Esophagus squamous epithelium (tissue), 5 donors: ENCODE data around the gene MAIP1. TPM values are rescaled to one million over a fixed set of nuclear protein-coding genes. Genes with fewer than 3 reads are reported as not detected.

Experiments
- DNase-seq: peaks from one replicate; lab custom pipeline; 2025; lab: John Stamatoyannopoulos, UW
- H3K27ac ChIP-seq, 4 donors: fragments of 200-600 bp; sonication (generic); one replicate each; pipeline ENCODE4 v1.5.1; 2016 to 2019; ENCODE audit warnings: mild to moderate bottlenecking in 1 of 4
- H3K27me3 ChIP-seq, 4 donors: fragments of 200-600 bp; sonication (generic); 1 replicate in 3 of 4; 2 replicates in 1 of 4; pipeline versions ENCODE4 v1.5.1 to v1.6.0; 2017 to 2021; ENCODE audit warnings: antibody characterized with exemption in 1 of 4
- H3K36me3 ChIP-seq, 3 donors: fragments of 200-600 bp; sonication (generic); one replicate each; pipeline ENCODE4 v1.5.1; 2016 to 2019
- H3K4me1 ChIP-seq, 3 donors: fragments of 200-600 bp; sonication (generic); one replicate each; pipeline ENCODE4 v1.5.1; 2017 to 2019
- H3K4me3 ChIP-seq, 4 donors: fragments of 200-600 bp; sonication (generic); 1 replicate in 3 of 4; 2 replicates in 1 of 4; pipeline ENCODE4 v1.5.1; 2016 to 2019; ENCODE audit warnings: mild to moderate bottlenecking in 2 of 4, moderate library complexity in 1 of 4
- H3K9me3 ChIP-seq, 3 donors: fragments of 200-600 bp; sonication (generic); one replicate each; pipeline ENCODE4 v1.5.1; 2016 to 2019
- CTCF ChIP-seq, 6 experiments: fragments of 450-650 bp in 4 of 6; fragments of 200-600 bp in 2 of 6; sonication (generic) in 2 of 6; IDR thresholded peaks; one replicate each; pipeline ENCODE4 v1.5.1; 2016 to 2019; ENCODE audit warnings: antibody characterized with exemption in 6 of 6, mild to moderate bottlenecking in 4 of 6, moderate library complexity in 4 of 6
- POLR2A ChIP-seq, 4 donors: fragments of 450-650 bp; IDR thresholded peaks; one replicate each; pipeline ENCODE4 v1.6.1; 2017; ENCODE audit warnings: antibody characterized with exemption in 4 of 4, mild to moderate bottlenecking in 4 of 4, moderate library complexity in 3 of 4
- WGBS, 2 donors: methylation state at CpG; one replicate each; pipeline ENCODE4 v1.1.5; 2018; 5-methylcytosine and 5-hydroxymethylcytosine counted together
- intact Hi-C: fragments of 100-400 bp; cut with DNase I; formaldehyde crosslinking; loops from one replicate; pipeline ENCODE4 v1.15.0; 2022
- total RNA-seq, 4 donors: library from RNA; depleted of rRNA; stranded (reverse); fragments of >200 nt; gene quantifications; one replicate each; pipeline ENCODE4 v1.1.0, GENCODE V29; 2016
- donor health status: DM: yes; HTN: yes; CAD: no.

Gene MAIP1
- total RNA-seq, 4 donors from 2014 or later: 10.4 to 27.4 (median 22.0) TPM

DNA sequence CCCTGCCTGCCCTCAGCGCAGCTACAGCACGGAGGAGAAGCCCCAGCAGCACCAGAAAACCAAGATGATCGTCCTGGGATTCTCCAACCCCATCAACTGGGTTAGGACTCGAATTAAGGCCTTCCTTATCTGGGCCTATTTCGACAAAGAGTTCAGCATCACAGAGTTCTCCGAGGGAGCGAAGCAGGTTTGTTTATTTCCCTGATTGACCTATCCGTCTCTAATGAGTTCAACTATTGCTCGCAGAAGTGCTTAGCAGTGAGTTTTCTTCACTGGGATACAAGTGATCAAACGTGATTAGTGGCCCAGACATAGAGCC is 639 bp downstream of the MAIP1 start:
- H3K4me1 ChIP-seq: peaks cover 20 to 63% (median 31%) of the 10 kb centered on the region in 3 donors
- peak overlapping the region; percentile 60 to 99 (median 82) for H3K4me3 ChIP-seq
- no peaks in the 10 kb centered on the region for H3K27me3 ChIP-seq
- TF ChIP-seq POLR2A (IDR thresholded peaks at IDR 0.05): no peak
- no peak for TF ChIP-seq CTCF (IDR thresholded peaks at IDR 0.05)
- DNase-seq: no peak
- peaks cover 0 to 37% (median 3%) of the 10 kb centered on the region in 3 donors for H3K36me3 ChIP-seq
- peak overlapping the region; percentile 88 to 96 (median 94) for H3K27ac ChIP-seq
- H3K9me3 ChIP-seq: no peaks in the 10 kb centered on the region
- intact Hi-C loops: no loop called here
- 0 to 3% methylated on average over 8 of the region's 10 CpGs for WGBS, 2 donors

DNA sequence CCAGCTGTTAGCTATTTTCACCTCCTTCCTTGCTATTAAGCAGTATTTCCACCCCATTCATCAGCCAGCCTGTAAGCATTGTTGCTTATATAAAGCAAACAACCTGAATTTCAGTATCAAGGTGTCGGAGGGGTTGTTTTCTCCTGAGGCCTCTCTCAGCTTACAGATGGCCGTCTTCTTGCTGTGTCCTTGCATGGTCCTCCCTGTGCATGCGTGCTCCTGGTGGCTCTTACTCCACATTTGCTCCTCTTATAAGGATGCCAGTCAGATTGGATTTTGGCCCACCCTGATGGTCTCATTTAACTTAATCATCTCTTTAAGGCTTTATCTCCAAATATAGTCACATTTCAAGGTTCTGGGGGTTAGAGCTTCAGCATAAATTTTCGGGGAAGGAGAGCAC is 2.6 kb downstream of the MAIP1 start:
- H3K4me3 ChIP-seq: no peak overlapping the region
- WGBS, 2 donors: 86 to 93% methylated on average over 4 of the region's 4 CpGs
- no peak overlapping the region for H3K27ac ChIP-seq
- peaks cover 5 to 55% (median 18%) of the 10 kb centered on the region in 3 donors for H3K36me3 ChIP-seq
- no peaks in the 10 kb centered on the region for H3K9me3 ChIP-seq
- TF ChIP-seq CTCF (IDR thresholded peaks at IDR 0.05): no peak
- TF ChIP-seq POLR2A (IDR thresholded peaks at IDR 0.05): no peak
- peaks cover 20 to 49% (median 31%) of the 10 kb centered on the region in 3 donors for H3K4me1 ChIP-seq
- intact Hi-C loops: no loop called here
- H3K27me3 ChIP-seq: no peaks in the 10 kb centered on the region
- no peak for DNase-seq

- H3K27me3 ChIP-seq: no peaks in the 10 kb centered on the region
- H3K36me3 ChIP-seq: peaks cover 5 to 94% (median 18%) of the 10 kb centered on the region in 3 donors
- no peak overlapping the region for H3K27ac ChIP-seq
- intact Hi-C loops: no loop called here
- 70 to 76% methylated on average over 2 of the region's 2 CpGs for WGBS, 2 donors
- no peak overlapping the region for H3K4me3 ChIP-seq
- DNase-seq: no peak
- H3K9me3 ChIP-seq: no peaks in the 10 kb centered on the region
- H3K4me1 ChIP-seq: peaks cover under 1 to 17% (median 6%) of the 10 kb centered on the region in 3 donors
- TF ChIP-seq POLR2A (IDR thresholded peaks at IDR 0.05) (no peak), CTCF (IDR thresholded peaks at IDR 0.05) (no peak)
These were observed 6.8 kb downstream of the MAIP1 start for GRCh38 chr2:199962203-199962602.

DNA sequence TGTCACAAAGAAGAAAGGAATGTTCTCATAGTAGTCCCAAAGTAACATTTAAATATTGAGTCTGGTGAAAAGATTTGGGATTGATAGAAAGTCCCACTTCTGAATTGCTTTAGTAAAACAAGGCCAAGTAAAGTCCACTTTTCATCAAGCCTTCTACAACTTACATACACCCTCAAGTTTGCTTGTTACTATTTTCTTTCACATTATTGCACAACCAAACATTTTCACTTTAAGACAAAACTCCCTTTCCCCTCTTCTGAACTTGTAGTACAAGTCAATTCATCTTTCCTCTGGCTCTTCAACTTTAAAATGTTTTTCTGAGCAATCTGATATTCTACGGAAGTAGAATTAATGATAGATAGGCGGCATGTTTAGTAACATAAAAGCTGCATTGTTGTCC is 11.0 kb downstream of the MAIP1 start:
- H3K36me3 ChIP-seq: peaks cover 5 to 70% (median 12%) of the 10 kb centered on the region in 3 donors
- no peak overlapping the region for H3K27ac ChIP-seq
- intact Hi-C loops: no loop called here
- no peak overlapping the region for H3K4me3 ChIP-seq
- DNase-seq: no peak
- H3K27me3 ChIP-seq: no peaks in the 10 kb centered on the region
- TF ChIP-seq CTCF (IDR thresholded peaks at IDR 0.05): no peak
- no peak for TF ChIP-seq POLR2A (IDR thresholded peaks at IDR 0.05)
- H3K4me1 ChIP-seq: no peaks in the 10 kb centered on the region
- 80 to 82% methylated on average over 2 of the region's 2 CpGs for WGBS, 2 donors
- H3K9me3 ChIP-seq: no peaks in the 10 kb centered on the region

DNA sequence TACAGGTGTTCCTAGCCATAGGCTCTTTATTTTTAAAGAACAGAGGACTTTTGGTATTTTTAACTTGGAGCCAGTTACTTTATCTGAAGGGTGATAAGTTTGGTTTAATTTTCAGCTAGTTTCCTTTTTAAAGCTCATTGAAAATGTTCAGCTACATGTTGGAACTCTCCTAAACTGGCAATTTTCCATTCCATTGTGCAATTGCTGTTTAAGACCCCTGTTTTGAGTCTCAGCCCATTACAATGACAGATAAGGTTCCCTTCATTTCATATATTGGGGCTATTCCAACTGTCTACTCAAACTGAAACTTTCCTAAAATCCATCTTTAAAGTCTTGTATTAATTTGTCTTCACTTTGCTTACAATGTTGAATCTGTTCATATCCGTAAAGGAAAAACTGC is 11.6 kb downstream of the MAIP1 start:
- H3K4me3 ChIP-seq: no peak overlapping the region
- H3K27me3 ChIP-seq: no peaks in the 10 kb centered on the region
- no peak for DNase-seq
- H3K27ac ChIP-seq: no peak overlapping the region
- no peaks in the 10 kb centered on the region for H3K4me1 ChIP-seq
- TF ChIP-seq POLR2A (IDR thresholded peaks at IDR 0.05) (no peak), CTCF (IDR thresholded peaks at IDR 0.05) (no peak)
- WGBS, 2 donors: 88 to 89% methylated on average over 1 of the region's 1 CpG
- intact Hi-C loops: no loop called here
- no peaks in the 10 kb centered on the region for H3K9me3 ChIP-seq
- peaks cover 3 to 64% (median 8%) of the 10 kb centered on the region in 3 donors for H3K36me3 ChIP-seq
